Right atrium auricular region (tissue), 2 donors: ENCODE data around the gene PSMC6. TPM values are rescaled to one million over a fixed set of nuclear protein-coding genes. Genes with fewer than 3 reads are reported as not detected.

Experiments used
- DNase-seq: peaks from one replicate; pipeline ENCODE4 v3.0.0-alpha.2; 2019; ENCODE audit warnings: low spot score
- H3K27ac ChIP-seq, 2 donors: fragments of 200-600 bp; sonication (generic); 1 replicate in 1 of 2; 2 replicates in 1 of 2; pipeline ENCODE4 v1.5.1; 2016 to 2019
- H3K27me3 ChIP-seq, 2 donors: fragments of 200-600 bp; sonication (generic); one replicate each; pipeline versions ENCODE4 v1.5.1 to v1.6.0; 2017 to 2019
- H3K36me3 ChIP-seq: fragments of 200-600 bp; sonication (generic); one replicate; pipeline ENCODE4 v1.5.1; 2016
- H3K4me1 ChIP-seq, 2 donors: fragments of 200-600 bp; sonication (generic); one replicate each; pipeline versions ENCODE4 v1.5.1 to v1.6.0; 2017 to 2019
- H3K4me3 ChIP-seq, 2 donors: fragments of 200-600 bp; sonication (generic); 1 replicate in 1 of 2; 2 replicates in 1 of 2; pipeline ENCODE4 v1.5.1; 2017 to 2019; ENCODE audit warnings: mild to moderate bottlenecking in 1 of 2, moderate library complexity in 1 of 2
- H3K9me3 ChIP-seq, 2 donors: fragments of 200-600 bp; sonication (generic); one replicate each; pipeline ENCODE4 v1.5.1; 2019
- CTCF ChIP-seq, 2 donors: fragments of 200-600 bp; sonication (generic); IDR thresholded peaks; one replicate each; pipeline ENCODE4 v1.5.1; 2019; ENCODE audit warnings: antibody characterized with exemption in 2 of 2
- total RNA-seq, 2 donors: library from RNA; depleted of rRNA; stranded (reverse); fragments of >200 nt; gene quantifications; one replicate each; pipeline ENCODE4 v1.1.0, GENCODE V29; 2016

PSMC6 gene
- total RNA-seq, 2 donors from 2014 or later: 60.1 to 77.4 TPM

GRCh38 chr14:52776816-52777215 lies 69.8 kb downstream of the PSMC6 start:
- TF ChIP-seq CTCF (IDR thresholded peaks at IDR 0.05): no peak
- Histone ChIP-seq H3K27me3 (no peaks in the 10 kb centered on the region), H3K36me3 (peaks cover 55% of the 10 kb centered on the region)

More at GRCh38 chr14:52776816-52777215, 69.8 kb downstream of the PSMC6 start:
- no peak for DNase-seq
- H3K4me1 ChIP-seq: no peaks in the 10 kb centered on the region
- H3K4me3 ChIP-seq: no peak overlapping the region
- H3K9me3 ChIP-seq: no peaks in the 10 kb centered on the region
- H3K27ac ChIP-seq: no peak overlapping the region

Other genes with a start within 250 kb of the PSMC6 start
- 1 to 10 TPM; 6.7 to 7.0 TPM for gene TXNDC16, start 154.7 kb upstream of the PSMC6 start, total RNA-seq
- under 1 TPM; 0.85 to 0.98 TPM for gene GPR137C, start 154.4 kb upstream of the PSMC6 start, total RNA-seq
- gene ERO1A, start 11.6 kb upstream of the PSMC6 start, total RNA-seq: 10 to 100 TPM; 11.3 to 12.2 TPM
- 10 to 100 TPM in 1 of 2 donors, 1 to 10 TPM in 1; 8.7 to 16.0 TPM for gene STYX, start 23.0 kb downstream of the PSMC6 start, total RNA-seq
- gene GNPNAT1, start 84.4 kb downstream of the PSMC6 start, total RNA-seq: 1 to 10 TPM; 5.9 to 9.3 TPM
- gene FERMT2, start 243.8 kb downstream of the PSMC6 start, total RNA-seq: 100 to 1,000 TPM in 1 of 2 donors, 10 to 100 TPM in 1; 89.1 to 101 TPM